NCI-H1092 (cell line): ENCODE results near the gene SLC37A1.

Experiments used
- DNase-seq: peaks from one replicate; lab custom pipeline; 2025; lab: John Stamatoyannopoulos, UW

SLC37A1 gene

GRCh38 chr21:42479582-42479981 is 34.1 kb upstream of the SLC37A1 start:
- DNase-seq = no peak

GRCh38 chr21:42480736-42481135 is 32.9 kb upstream of the SLC37A1 start:
- no peak for DNase-seq

- DNase-seq = no peak
Observed at GRCh38 chr21:42481169-42481568, 32.5 kb upstream of the SLC37A1 start.

- DNase-seq = no peak
Observed at GRCh38 chr21:42484966-42485365, 28.7 kb upstream of the SLC37A1 start.

- DNase-seq = no peak
Observed at GRCh38 chr21:42486072-42486471, 27.6 kb upstream of the SLC37A1 start.

- no peak for DNase-seq
Observed at GRCh38 chr21:42486531-42486930, 27.1 kb upstream of the SLC37A1 start.

- DNase-seq = no peak
Observed at GRCh38 chr21:42489006-42489563, 24.6 kb upstream of the SLC37A1 start.

GRCh38 chr21:42489991-42490390 is 23.7 kb upstream of the SLC37A1 start:
- no peak for DNase-seq

GRCh38 chr21:42490720-42491119 is 22.9 kb upstream of the SLC37A1 start:
- no peak for DNase-seq

GRCh38 chr21:42491328-42491727 is 22.3 kb upstream of the SLC37A1 start:
- DNase-seq = no peak

- no peak for DNase-seq
Observed at GRCh38 chr21:42492201-42492600, 21.5 kb upstream of the SLC37A1 start.

GRCh38 chr21:42493109-42494060 is 20.3 kb upstream of the SLC37A1 start:
- no peak for DNase-seq

- DNase-seq = no peak
Observed at GRCh38 chr21:42495027-42495426, 18.6 kb upstream of the SLC37A1 start.

- DNase-seq = no peak
Observed at GRCh38 chr21:42495765-42496119, 17.9 kb upstream of the SLC37A1 start.

- peak; percentile 100 for DNase-seq
Observed at GRCh38 chr21:42496120-42496838, 17.4 kb upstream of the SLC37A1 start, which contains the start of gene RSPH1. RSPH1 (minus strand) TSS chr21:42496224; CDS start chr21:42496186, 38 bp downstream.

GRCh38 chr21:42496839-42497202 is 16.8 kb upstream of the SLC37A1 start:
- DNase-seq = no peak

GRCh38 chr21:42498012-42498411 is 15.6 kb upstream of the SLC37A1 start:
- no peak for DNase-seq

GRCh38 chr21:42499444-42500112 is 14.1 kb upstream of the SLC37A1 start:
- no peak for DNase-seq

GRCh38 chr21:42500225-42500624 is 13.4 kb upstream of the SLC37A1 start:
- DNase-seq = no peak

GRCh38 chr21:42500736-42501135 is 12.9 kb upstream of the SLC37A1 start:
- no peak for DNase-seq

- no peak for DNase-seq
Observed at GRCh38 chr21:42503711-42504110, 9.9 kb upstream of the SLC37A1 start.

- no peak for DNase-seq
Observed at GRCh38 chr21:42505090-42505726, 8.4 kb upstream of the SLC37A1 start.
